ENCODE results near the gene BTG4.

BTG4 gene

DNA sequence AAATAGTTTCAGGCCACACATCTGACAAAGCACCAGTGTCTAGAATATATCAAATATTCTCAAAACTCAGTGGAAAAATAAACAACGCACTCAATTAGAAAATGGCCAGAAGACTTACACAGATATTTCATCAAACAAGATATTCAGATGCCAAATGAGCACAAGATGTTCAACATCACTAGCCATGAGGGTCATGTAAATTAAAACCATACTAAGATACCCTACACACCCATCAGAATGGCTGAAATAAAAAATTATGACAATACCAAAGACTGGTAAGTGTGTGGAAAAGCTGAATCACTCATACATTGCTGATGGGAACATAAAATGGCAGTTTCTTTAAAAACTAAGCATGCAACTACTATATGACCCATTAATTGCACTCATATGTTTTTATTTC is 21.7 kb downstream of the BTG4 start:
- no peak for DNase-seq (ENCODE audit: low spot score)

DNA sequence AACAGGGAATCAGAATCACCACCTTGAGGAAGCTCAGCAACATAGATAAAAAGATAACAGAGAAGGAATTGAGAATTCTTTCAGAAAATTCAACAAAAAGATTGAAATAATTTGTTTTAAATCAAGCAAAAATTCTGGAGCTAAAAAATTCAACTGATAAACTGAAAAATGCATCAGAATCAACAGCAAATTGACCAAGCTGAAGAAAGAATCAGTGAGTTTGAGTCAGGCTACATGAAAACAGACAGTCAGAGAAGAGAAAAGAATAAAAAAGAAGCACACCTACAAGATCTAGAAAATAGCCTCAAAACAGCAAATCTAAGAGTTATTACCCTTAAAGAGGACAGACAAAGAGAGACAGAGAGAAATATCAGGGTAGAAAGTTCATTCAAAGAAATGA is 28.8 kb downstream of the BTG4 start:
- no peak for DNase-seq (ENCODE audit: low spot score)

GRCh38 chr11:111479666-111480065 is 32.5 kb downstream of the BTG4 start:
- no peak for DNase-seq (ENCODE audit: low spot score)

GRCh38 chr11:111477898-111478297 is 34.3 kb downstream of the BTG4 start:
- no peak for DNase-seq (ENCODE audit: low spot score)

GRCh38 chr11:111476956-111477355 is 35.2 kb downstream of the BTG4 start:
- no peak for DNase-seq (ENCODE audit: low spot score)

- no peak for DNase-seq (ENCODE audit: low spot score)
Observed at GRCh38 chr11:111476366-111476765, 35.8 kb downstream of the BTG4 start.

GRCh38 chr11:111474432-111474831 is 37.8 kb downstream of the BTG4 start:
- no peak for DNase-seq (ENCODE audit: low spot score)

- DNase-seq (ENCODE audit: low spot score): no peak
Observed at GRCh38 chr11:111472228-111472627, 40.0 kb downstream of the BTG4 start.

- no peak for DNase-seq (ENCODE audit: low spot score)
Observed at GRCh38 chr11:111469200-111469599, 43.0 kb downstream of the BTG4 start.

DNA sequence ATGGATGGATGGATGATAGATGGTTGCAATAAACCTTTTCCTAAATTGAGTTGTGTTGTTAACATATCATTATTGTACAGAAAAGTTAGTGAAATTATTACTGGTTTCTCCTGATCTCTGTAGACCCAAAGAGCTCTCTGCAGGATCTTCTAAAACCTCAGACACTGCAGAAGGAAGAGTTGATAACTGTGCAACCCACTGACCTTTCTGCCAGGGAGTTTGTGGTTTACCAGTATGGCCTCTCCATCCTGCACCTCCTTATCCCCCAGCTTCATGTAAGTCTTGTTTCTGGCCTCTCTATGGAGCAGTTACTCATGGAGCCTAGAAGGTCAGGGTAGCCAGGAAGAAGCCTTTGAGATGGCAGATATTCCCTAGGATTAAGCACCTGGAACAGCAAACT is 45.6 kb downstream of the BTG4 start:
- no peak for DNase-seq (ENCODE audit: low spot score)

- no peak for DNase-seq (ENCODE audit: low spot score)
Observed at GRCh38 chr11:111465400-111465799, 46.8 kb downstream of the BTG4 start.

GRCh38 chr11:111463276-111463675 is 48.9 kb downstream of the BTG4 start:
- DNase-seq (ENCODE audit: low spot score): no peak

- DNase-seq (ENCODE audit: low spot score): no peak
Observed at GRCh38 chr11:111462329-111462728, 49.9 kb downstream of the BTG4 start.

- no peak for DNase-seq (ENCODE audit: low spot score)
Observed at GRCh38 chr11:111461460-111462235, 50.5 kb downstream of the BTG4 start.

DNA sequence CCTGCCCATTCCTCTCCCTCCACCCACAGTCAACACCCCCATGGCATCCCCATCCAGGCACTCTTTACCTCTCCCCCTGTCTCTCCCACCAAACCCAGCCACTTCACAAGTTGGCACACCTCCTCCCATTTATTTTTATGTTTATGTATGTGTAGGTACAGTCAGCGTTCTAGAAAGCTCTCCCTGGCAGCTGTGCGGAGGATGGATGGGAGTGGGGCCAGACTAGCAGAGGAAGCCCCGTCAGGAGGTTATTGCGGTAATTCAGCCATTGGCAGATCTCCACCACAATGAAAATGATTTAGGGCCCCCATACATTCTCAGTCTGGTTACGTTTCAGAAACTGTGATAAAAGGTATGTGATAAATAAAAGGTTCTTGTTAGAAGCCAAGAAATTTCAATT is 51.3 kb downstream of the BTG4 start:
- no peak for DNase-seq (ENCODE audit: low spot score)

DNA sequence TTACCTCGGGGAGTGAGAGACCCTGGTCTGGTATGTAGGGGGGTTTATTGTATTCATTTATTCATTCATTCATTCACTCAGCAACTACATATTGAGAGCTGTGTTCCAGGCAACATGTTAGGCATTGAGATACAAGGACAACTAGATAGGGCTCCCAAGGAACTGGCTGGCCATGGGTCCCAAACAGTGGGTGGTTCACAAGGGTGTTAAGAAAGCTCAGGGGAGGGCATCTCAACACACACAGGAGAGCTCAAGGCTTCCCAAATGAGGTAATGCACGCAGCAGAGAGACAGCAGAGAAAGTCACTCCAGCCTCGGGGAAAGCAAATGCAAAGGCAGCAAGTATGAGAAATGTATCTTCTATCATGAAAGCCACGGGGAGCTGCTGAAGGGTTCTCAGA is 51.8 kb downstream of the BTG4 start:
- no peak for DNase-seq (ENCODE audit: low spot score)

DNA sequence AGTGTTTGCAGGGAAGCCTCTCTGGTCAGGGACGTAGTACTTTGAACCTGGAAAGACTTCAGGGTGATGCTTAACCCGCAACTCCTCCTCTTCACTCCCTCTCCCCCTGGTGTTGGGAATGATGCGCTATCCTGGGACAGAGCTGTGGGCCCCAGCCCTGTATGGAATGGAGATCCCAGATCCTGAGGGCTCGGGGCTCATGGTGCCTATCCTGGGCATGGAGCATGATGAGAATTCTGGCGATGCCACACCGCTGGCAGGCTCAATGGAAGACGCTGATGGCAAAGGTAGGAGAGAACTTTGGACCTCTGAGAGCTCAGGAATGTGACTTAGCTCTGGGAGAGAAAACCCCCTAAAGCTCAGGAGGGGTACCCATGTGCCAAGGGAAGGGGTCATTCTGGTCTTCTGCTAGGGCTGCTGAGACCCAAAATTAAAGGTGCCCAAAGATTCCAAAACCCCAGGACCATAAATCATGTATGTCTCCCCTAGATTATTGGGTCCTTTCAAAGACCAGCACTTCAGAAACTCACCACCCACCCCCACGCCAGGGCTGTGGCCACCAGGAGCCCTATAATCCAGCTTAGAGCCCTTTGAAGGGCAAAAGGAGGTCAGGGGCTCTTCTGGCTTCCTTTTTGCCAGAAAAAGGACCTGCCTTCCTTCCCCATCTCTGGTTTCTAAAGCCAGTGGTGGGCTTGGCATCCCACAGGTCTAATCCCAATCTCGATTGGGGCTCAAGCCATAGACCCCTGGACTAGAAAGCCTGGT is 52.5 kb downstream of the BTG4 start:
- DNase-seq (ENCODE audit: low spot score): no peak

DNA sequence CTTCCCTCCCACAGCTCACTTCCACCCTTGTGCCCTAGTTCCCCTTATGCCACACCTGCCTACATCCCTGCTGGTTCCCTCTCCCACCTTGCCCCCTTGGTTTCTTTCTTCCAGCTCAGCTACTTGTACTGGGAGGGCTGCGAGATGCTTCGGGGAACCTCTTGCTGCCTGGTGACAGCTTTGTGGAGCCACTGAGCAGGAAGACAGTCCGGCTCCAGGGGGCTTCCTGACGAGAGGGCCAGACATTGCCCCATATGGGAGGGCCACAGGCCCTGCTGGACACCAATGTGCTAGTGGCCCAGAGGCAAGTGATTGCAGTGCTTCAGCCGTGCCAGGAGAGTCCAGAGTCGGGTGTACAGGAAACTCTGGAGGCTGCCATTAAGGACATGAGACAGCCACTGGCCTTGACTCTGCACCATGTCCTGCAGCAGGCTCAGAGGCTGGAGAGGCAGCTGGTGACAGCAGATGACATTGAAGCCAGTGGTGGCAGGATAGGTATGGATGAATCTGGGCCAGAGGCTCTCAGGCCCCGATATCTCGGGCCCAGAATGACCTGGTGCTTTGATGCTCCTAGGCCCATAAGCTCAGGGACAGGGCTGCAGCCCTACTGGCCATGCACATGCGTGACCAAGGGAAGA is 54.3 kb downstream of the BTG4 start:
- no peak for DNase-seq (ENCODE audit: low spot score)

DNA sequence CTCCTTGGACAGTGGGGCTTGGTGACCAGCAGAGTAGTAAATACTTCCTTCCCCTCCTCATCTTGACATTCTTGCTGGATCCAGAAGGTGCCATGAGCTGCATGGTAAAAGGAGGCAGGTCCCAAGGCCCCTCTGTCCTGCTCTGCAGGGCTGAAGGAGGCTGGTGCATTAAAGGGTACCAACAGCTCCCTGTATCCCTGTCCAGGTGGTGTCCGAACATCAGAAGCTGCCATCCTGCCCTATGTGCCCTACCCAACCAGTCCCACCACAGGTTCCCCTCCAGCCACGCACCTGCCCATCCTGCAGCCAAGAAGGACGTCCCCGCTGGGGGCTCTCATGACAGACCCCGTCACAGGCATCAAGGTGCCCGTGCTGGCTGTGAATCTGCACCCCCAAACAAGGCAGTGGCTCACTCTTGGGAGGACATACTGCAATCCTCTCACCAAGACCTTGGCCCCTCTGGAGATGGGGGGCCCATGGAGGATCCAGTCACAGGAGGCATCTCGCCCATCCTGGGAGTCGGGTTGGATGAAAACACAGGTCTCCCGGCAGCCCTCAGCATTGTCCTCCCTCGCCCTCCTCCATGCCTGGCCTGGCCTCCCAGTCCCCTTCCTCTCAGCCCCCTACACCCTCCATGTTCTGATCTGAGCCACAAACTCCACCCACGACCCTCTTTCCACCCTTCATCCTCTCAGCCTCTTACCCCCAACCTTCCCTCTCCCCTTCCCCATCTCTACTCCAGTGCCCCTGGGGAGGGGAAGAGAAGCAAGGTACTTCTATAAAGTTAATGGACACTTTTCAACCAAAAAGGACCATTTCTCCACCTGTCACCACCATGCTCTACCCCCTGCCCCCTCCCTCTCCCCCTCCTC is 55.1 kb downstream of the BTG4 start:
- no peak for DNase-seq (ENCODE audit: low spot score)

- no peak for DNase-seq (ENCODE audit: low spot score)
Observed at GRCh38 chr11:111456086-111456858, 55.9 kb downstream of the BTG4 start.
